ENCODE measurements around the gene SLC25A21.

SLC25A21 gene

DNA sequence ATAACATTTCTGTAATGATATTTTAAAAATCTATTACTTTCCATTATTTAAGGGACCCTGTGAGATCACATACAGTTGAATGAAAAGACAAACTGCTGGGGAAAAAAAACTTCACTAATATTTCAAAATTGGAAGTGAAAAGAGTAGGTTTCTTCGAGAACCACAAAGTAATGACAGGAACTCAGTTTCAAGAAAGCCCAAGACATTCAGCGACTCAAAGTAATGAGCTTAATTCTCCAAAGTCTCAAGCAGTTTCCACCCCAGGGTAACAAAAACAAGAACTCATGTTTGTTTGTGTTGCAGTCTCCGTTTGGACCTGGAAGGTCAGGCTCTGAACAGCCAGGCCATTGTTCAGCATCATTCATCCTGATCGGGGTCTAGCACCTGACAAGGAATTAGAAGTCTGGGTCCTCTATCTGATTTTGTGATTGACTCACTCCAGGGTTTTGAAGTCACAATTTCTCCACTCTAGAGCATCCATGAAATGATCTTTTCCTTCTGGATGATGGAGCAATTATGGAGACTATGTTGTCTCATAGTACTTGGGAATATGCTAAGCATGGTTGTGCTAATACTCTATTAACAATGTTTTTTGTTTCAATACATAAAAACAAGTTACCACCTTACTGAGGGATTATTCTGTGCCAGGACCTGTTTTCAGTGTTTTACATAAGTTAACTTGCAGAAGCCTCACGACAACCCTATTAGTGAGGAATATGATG lies 126.9 kb downstream of the SLC25A21 start (continued):
- TF ChIP-seq, protein P1, sequence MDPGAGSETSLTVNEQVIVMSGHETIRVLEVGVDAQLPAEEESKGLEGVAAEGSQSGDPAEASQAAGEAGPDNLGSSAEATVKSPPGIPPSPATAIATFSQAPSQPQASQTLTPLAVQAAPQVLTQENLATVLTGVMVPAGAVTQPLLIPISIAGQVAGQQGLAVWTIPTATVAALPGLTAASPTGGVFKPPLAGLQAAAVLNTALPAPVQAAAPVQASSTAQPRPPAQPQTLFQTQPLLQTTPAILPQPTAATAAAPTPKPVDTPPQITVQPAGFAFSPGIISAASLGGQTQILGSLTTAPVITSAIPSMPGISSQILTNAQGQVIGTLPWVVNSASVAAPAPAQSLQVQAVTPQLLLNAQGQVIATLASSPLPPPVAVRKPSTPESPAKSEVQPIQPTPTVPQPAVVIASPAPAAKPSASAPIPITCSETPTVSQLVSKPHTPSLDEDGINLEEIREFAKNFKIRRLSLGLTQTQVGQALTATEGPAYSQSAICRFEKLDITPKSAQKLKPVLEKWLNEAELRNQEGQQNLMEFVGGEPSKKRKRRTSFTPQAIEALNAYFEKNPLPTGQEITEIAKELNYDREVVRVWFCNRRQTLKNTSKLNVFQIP (CRISPR knock-in tag; IDR thresholded peaks at IDR 0.05; ENCODE audit: borderline replicate concordance, low read depth): no peak
- no peak for TF ChIP-seq ZNF70 (CRISPR knock-in tag; IDR thresholded peaks at IDR 0.05)

DNA sequence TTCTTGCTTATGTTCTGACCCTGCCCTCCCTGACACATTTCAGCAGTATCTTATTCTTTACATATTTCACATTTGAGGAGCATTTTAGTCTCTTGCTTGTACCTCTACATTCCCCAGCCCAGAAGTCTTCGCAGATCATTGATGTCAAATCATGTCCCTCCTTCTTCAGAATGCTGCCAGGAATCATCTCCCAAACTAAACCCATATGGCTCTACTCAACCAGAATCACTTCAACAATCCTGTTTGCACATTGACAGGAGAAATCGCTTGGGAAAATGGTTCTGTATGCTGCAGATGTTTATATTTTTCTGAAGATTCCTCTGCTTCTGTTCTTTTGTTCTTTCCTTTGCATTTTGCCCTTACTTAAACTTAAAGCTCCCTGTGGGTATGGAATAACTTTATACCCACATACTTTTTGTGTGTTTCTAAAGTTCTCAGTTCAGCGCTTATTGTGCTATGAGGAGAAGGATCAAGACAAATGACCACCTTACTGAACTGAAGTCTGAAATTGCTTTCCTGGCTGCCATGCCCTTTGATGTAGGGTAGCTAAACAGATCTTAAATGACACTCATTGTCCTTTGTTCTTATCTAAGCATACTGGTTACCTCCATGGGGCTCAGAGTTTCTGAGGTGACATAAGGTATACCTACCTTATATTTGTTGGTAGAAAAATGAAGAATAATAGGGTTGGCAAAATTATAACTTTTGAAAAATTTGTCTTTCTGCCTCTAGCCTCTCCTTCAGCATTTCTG lies 134.6 kb downstream of the SLC25A21 start:
- no peak for ATAC-seq
- TF ChIP-seq, protein P2, sequence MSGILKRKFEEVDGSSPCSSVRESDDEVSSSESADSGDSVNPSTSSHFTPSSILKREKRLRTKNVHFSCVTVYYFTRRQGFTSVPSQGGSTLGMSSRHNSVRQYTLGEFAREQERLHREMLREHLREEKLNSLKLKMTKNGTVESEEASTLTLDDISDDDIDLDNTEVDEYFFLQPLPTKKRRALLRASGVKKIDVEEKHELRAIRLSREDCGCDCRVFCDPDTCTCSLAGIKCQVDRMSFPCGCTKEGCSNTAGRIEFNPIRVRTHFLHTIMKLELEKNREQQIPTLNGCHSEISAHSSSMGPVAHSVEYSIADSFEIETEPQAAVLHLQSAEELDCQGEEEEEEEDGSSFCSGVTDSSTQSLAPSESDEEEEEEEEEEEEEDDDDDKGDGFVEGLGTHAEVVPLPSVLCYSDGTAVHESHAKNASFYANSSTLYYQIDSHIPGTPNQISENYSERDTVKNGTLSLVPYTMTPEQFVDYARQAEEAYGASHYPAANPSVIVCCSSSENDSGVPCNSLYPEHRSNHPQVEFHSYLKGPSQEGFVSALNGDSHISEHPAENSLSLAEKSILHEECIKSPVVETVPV (CRISPR knock-in tag; IDR thresholded peaks at IDR 0.05): no peak
- TF ChIP-seq BACH2 (CRISPR knock-in tag; IDR thresholded peaks at IDR 0.05; ENCODE audit: borderline replicate concordance): no peak
- no peak for TF ChIP-seq CSDC2 (CRISPR knock-in tag; IDR thresholded peaks at IDR 0.05)
- TF ChIP-seq SNAI2 (CRISPR knock-in tag; IDR thresholded peaks at IDR 0.05): no peak
- no peak for TF ChIP-seq OSR1 (CRISPR knock-in tag; IDR thresholded peaks at IDR 0.05)
- TF ChIP-seq ZNF8 (CRISPR knock-in tag; IDR thresholded peaks at IDR 0.05): no peak
- TF ChIP-seq, protein P3, sequence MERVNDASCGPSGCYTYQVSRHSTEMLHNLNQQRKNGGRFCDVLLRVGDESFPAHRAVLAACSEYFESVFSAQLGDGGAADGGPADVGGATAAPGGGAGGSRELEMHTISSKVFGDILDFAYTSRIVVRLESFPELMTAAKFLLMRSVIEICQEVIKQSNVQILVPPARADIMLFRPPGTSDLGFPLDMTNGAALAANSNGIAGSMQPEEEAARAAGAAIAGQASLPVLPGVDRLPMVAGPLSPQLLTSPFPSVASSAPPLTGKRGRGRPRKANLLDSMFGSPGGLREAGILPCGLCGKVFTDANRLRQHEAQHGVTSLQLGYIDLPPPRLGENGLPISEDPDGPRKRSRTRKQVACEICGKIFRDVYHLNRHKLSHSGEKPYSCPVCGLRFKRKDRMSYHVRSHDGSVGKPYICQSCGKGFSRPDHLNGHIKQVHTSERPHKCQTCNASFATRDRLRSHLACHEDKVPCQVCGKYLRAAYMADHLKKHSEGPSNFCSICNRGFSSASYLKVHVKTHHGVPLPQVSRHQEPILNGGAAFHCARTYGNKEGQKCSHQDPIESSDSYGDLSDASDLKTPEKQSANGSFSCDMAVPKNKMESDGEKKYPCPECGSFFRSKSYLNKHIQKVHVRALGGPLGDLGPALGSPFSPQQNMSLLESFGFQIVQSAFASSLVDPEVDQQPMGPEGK (CRISPR knock-in tag; IDR thresholded peaks at IDR 0.05; ENCODE audit: borderline replicate concordance): no peak
- TF ChIP-seq ZFP3 (CRISPR knock-in tag; IDR thresholded peaks at IDR 0.05): no peak
- no peak for TF ChIP-seq ZNF70 (CRISPR knock-in tag; IDR thresholded peaks at IDR 0.05)
- no peak for TF ChIP-seq ESRRG (CRISPR knock-in tag; IDR thresholded peaks at IDR 0.05)
- no peak for TF ChIP-seq RARB (CRISPR knock-in tag; IDR thresholded peaks at IDR 0.05)
- TF ChIP-seq ZNF565 (CRISPR knock-in tag; conservative IDR thresholded peaks at IDR 0.05; ENCODE audit: low read depth): no peak
- TF ChIP-seq GLIS3 (CRISPR knock-in tag; IDR thresholded peaks at IDR 0.05): no peak
- no peak for TF ChIP-seq TOX (CRISPR knock-in tag; IDR thresholded peaks at IDR 0.05; ENCODE audit: borderline replicate concordance)
- TF ChIP-seq ZC3H10 (CRISPR knock-in tag; IDR thresholded peaks at IDR 0.05): no peak

DNA sequence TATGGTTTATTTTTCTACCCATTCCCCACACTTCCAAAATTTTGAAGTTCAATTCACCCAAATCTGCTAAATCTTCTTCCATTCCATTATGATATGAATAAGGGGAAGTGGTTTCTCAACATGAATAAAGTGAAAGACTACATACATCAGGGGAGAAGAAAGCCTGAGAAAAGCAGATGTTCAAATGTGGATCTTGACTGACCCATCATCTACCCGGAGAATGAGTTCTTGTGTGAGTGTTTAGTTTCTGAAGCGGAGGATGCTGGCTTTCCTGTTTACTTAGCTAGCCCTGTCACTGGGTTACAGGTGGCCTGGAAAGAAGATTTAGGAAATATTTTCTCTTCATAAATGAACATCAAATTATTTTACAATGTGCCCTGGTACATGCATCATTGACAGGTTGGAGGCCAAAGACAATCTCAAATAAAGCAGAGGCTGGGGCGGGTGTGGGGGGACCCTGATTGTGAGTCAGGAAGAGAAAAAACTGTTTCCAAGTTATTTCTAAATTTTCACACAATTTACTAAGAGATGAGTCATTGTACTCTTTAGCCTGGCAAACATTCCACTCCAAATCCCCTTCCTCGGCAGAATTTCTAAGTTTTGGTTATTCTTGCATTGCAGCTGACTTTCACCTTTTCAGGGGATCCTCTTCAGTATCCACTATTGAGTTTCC lies 135.6 kb downstream of the SLC25A21 start:
- TF ChIP-seq ZFP30 (CRISPR knock-in tag; IDR thresholded peaks at IDR 0.05): no peak
- TF ChIP-seq ISL1 (CRISPR knock-in tag; IDR thresholded peaks at IDR 0.05): no peak
- no peak for TF ChIP-seq ZNF565 (CRISPR knock-in tag; conservative IDR thresholded peaks at IDR 0.05; ENCODE audit: low read depth)
- no peak for TF ChIP-seq GLIS3 (CRISPR knock-in tag; IDR thresholded peaks at IDR 0.05)
- TF ChIP-seq, protein P3 (CRISPR knock-in tag; IDR thresholded peaks at IDR 0.05; ENCODE audit: borderline replicate concordance): no peak
- no peak for TF ChIP-seq ZNF70 (CRISPR knock-in tag; IDR thresholded peaks at IDR 0.05)
- TF ChIP-seq RARB (CRISPR knock-in tag; IDR thresholded peaks at IDR 0.05): no peak
- no peak for TF ChIP-seq SNAI2 (CRISPR knock-in tag; IDR thresholded peaks at IDR 0.05)
- no peak for TF ChIP-seq ARNTL (CRISPR knock-in tag; IDR thresholded peaks at IDR 0.05; ENCODE audit: borderline replicate concordance, low read depth)
- TF ChIP-seq, protein P4, sequence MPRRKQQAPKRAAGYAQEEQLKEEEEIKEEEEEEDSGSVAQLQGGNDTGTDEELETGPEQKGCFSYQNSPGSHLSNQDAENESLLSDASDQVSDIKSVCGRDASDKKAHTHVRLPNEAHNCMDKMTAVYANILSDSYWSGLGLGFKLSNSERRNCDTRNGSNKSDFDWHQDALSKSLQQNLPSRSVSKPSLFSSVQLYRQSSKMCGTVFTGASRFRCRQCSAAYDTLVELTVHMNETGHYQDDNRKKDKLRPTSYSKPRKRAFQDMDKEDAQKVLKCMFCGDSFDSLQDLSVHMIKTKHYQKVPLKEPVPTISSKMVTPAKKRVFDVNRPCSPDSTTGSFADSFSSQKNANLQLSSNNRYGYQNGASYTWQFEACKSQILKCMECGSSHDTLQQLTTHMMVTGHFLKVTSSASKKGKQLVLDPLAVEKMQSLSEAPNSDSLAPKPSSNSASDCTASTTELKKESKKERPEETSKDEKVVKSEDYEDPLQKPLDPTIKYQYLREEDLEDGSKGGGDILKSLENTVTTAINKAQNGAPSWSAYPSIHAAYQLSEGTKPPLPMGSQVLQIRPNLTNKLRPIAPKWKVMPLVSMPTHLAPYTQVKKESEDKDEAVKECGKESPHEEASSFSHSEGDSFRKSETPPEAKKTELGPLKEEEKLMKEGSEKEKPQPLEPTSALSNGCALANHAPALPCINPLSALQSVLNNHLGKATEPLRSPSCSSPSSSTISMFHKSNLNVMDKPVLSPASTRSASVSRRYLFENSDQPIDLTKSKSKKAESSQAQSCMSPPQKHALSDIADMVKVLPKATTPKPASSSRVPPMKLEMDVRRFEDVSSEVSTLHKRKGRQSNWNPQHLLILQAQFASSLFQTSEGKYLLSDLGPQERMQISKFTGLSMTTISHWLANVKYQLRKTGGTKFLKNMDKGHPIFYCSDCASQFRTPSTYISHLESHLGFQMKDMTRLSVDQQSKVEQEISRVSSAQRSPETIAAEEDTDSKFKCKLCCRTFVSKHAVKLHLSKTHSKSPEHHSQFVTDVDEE (CRISPR knock-in tag; IDR thresholded peaks at IDR 0.05): no peak
- TF ChIP-seq CSDC2 (CRISPR knock-in tag; IDR thresholded peaks at IDR 0.05): no peak
- TF ChIP-seq, protein P5, sequence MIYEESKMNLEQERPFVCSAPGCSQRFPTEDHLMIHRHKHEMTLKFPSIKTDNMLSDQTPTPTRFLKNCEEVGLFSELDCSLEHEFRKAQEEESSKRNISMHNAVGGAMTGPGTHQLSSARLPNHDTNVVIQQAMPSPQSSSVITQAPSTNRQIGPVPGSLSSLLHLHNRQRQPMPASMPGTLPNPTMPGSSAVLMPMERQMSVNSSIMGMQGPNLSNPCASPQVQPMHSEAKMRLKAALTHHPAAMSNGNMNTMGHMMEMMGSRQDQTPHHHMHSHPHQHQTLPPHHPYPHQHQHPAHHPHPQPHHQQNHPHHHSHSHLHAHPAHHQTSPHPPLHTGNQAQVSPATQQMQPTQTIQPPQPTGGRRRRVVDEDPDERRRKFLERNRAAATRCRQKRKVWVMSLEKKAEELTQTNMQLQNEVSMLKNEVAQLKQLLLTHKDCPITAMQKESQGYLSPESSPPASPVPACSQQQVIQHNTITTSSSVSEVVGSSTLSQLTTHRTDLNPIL (CRISPR knock-in tag; IDR thresholded peaks at IDR 0.05; ENCODE audit: low read depth): no peak
- no peak for TF ChIP-seq TOX (CRISPR knock-in tag; IDR thresholded peaks at IDR 0.05; ENCODE audit: borderline replicate concordance)
- TF ChIP-seq PPARA (CRISPR knock-in tag; IDR thresholded peaks at IDR 0.05; ENCODE audit: borderline replicate concordance): no peak
- ATAC-seq: no peak
